HG03439 (cell line): ENCODE measurements around the gene ZNF408.

ENCODE experiments used
- ATAC-seq: cut with Tn5 transposase; IDR thresholded peaks from one replicate; pipeline ENCODE4 v1.9.1; 2021; ENCODE audit warnings: mild to moderate bottlenecking, moderate library complexity; ENCODE audit not compliant: unreplicated experiment

ZNF408 gene

DNA sequence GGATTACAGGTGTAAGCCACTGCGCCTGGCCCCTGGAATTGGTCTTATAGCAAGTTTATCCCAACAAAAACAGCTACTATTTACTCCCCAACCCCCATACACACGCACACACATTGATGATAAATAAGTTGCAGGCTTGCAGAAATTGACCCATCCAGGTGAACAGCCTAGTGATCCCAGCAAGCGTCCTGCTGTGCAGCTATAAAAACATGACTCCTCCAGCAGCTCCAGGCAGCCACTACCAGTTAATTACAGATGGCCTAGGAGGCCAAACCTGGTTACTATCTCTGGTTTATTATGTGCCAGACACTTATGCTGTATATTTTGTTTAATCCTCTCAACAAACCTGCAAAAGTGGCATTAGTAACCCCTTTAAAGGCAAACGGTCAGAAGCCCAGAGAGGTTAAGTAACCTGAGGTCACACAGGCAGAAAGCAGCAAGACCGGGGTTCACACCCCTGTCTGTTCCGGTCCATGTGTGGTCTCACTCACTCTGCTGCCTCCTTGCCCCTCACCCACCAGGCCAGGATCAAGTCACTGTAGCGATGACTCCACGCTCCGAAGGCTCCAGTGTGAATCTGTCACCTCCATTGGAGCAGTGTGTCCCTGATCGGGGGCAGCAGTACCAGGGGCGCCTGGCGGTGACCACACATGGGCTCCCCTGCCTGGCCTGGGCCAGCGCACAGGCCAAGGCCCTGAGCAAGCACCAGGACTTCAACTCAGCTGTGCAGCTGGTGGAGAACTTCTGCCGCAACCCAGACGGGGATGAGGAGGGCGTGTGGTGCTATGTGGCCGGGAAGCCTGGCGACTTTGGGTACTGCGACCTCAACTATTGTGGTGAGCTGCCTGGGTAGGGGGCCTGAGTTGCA lies 24.7 kb downstream of the ZNF408 start:
- ATAC-seq, result no peak

DNA sequence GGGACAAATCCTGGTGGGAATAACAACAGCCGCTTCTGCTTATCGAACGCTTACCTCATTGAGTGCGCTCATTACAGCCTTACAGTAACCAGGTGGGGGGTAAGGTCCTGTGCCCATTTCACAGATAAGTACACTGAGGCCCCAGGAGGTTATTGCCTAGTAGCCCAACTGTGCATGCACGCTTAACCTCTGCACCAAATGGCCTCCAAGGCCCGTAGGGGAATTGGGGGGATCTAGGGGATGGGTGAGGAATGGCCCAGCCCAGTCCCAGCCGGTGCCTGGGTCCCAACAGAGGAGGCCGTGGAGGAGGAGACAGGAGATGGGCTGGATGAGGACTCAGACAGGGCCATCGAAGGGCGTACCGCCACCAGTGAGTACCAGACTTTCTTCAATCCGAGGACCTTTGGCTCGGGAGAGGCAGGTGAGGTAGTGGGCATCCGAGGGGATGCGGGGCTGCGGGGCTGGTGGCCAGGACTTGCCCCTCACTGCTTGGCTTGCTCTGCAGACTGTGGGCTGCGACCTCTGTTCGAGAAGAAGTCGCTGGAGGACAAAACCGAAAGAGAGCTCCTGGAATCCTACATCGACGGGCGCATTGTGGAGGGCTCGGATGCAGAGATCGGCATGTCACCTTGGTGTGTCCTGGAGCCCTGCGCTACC lies 25.5 kb downstream of the ZNF408 start:
- ATAC-seq, result no peak

DNA sequence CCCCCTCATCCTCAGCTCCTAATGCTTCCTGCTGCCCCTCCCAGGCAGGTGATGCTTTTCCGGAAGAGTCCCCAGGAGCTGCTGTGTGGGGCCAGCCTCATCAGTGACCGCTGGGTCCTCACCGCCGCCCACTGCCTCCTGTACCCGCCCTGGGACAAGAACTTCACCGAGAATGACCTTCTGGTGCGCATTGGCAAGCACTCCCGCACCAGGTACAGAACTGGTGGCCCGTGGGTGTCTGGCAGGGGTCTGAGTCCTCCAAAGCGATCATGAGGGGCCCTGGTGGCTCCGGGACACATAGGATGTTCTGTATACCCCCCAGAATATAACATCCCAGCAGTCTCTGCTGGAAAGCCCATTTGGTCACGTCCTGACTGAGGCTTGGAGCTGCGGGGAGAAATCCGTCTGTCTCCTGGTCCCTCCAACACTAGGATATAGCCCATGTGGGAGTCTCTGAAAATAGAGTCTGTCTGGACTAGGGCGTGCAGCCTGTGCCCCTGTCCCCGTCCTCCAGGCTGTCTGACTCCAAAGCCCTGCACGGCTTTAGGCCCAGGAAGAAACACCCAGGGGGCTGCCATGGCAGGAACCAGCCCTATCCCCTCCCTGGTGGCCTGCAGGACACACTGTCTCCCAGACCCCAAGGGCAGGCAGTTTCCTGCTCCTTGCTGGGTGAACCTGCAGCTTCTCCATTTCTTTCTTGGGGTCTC lies 27.3 kb downstream of the ZNF408 start:
- no peak for ATAC-seq

DNA sequence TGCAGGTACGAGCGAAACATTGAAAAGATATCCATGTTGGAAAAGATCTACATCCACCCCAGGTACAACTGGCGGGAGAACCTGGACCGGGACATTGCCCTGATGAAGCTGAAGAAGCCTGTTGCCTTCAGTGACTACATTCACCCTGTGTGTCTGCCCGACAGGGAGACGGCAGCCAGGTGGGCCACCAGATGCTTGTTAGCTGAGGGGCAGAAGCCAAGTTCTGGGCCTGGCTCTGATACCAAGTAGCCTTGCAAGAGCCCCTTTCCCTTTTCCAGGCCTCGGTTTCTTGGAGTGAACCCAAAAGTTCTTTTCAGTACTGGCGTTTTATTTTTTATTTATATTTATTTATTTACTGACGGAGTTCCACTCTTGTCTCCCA lies 27.8 kb downstream of the ZNF408 start:
- no peak for ATAC-seq

DNA sequence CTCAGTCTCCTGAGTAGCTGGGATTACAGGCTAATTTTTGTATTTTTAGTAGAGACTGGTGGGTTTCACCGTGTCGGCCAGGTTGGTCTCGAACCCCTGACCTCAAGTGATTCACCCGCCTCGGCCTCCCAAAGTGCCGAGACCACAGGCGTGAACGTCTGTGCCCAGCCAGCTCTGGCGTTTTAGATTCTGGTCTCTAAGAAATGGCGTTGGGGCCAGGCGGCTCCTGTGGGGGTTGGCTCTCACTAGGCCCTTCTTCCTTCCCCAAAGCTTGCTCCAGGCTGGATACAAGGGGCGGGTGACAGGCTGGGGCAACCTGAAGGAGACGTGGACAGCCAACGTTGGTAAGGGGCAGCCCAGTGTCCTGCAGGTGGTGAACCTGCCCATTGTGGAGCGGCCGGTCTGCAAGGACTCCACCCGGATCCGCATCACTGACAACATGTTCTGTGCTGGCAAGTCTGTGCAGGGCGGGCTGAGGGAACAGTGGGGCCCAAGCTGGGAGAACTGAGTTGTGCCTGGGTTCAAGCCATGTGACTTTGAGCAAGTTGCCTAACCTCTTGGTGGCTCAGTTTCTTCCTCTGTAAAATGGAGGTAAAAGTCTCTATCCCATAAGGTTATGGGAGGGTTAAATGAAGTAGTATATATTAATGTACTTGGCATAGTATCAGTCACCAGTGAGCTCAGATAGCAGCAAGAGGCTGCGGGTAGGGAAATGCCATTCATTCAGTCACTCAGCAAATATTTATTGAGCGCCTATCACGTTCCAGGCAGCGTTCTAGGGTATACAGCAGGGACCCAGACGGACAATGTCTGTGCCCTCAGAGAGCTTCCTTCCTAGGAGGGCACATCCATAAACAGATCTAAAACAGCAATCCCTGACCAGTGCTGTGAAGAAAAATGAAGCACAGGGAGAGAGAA lies 28.5 kb downstream of the ZNF408 start:
- no peak for ATAC-seq

DNA sequence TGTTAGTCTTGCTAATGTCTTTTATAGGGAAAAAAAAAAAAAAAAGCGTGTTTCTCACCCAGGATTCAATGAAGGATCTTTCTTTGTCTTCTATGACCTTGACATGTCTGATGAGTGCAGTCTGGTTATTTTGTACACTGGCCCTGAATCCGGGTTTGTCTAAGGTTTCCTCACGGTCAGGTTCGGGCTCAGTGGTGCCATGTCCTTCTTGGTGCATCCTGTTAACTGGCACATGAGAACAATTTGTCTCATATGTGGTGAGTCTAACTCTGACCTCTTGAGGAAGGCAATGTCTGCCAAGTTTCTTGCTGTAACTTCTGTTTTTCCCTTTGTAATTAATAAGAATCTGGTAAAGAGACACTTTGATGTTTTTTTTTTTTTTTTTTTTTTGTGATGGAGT lies 30.7 kb downstream of the ZNF408 start:
- ATAC-seq, result no peak

DNA sequence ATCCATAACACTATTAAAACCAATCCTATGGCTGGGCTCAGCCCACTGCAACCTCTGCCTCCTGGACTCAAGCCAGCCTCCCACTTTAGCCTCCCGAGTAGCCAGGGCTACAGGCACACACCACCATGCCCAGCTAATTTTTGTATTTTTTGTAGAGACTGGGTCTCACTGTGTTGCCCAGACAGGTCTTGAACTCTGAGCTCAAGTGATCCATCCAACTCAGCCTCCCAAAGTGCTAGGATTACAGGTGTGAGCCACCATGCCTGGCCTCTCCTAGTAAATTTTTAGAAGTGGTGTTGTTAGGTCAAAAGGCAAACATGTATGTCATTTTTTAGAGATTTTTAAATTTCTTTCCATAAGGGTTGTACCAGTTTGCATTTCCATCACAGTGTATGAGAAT lies 32.4 kb downstream of the ZNF408 start:
- ATAC-seq, result no peak

DNA sequence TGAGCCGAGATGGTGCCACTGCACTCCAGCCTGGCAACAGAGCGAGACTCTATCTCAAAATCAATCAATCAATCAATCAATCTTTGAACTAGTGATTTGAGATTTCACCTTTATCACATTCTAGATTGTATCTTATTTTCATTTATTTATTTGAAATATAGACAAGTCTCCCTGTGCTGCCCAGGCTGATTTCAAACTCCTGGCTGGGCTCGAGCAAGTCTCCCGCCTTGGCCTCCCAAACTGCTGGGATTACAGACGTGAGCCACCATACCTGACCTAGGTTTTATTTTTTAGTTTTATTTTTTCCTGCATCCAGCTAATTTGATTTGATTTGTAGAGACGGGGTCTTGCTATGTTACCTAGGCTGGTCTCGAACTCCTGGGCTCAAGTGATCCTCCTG lies 35.3 kb downstream of the ZNF408 start:
- no peak for ATAC-seq

DNA sequence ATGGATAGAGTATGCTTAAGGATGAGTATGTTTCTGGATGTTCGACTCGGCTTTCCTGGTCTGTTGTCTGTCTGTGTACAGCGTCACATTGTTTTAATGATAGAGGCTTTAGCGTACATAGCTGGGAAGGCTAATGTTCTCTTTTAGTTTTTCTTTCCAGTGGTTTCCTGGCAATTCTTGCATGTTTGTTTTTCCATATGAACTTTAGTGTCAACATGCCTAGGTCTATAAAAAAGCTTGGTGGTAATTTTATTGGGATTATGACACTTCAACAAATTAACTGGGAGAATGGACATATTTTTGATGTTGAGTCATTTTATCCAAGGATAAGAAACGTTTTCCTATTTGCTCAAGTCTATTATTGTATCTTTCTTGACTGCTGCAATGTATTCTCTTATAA lies 35.8 kb downstream of the ZNF408 start:
- ATAC-seq, result no peak

DNA sequence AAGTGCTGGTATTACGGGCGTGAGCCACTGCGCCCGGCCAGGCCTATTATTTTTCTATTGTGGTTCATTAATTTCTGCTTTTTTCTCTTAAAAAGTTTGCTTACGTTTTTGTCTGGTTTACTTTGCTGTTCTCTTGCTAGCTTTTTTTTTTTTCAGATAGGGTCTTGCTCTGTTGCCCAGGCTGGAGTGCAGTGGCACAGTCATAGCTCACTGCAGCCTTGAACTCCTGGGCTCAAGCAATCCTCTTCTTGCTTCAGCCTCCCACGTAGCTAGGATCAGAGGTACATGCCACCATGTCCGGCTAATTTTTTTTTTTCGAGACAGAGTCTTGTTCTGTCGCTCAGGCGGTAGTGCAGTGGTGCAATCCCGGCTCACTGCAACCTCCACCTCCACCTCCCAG lies 36.9 kb downstream of the ZNF408 start:
- no peak for ATAC-seq

DNA sequence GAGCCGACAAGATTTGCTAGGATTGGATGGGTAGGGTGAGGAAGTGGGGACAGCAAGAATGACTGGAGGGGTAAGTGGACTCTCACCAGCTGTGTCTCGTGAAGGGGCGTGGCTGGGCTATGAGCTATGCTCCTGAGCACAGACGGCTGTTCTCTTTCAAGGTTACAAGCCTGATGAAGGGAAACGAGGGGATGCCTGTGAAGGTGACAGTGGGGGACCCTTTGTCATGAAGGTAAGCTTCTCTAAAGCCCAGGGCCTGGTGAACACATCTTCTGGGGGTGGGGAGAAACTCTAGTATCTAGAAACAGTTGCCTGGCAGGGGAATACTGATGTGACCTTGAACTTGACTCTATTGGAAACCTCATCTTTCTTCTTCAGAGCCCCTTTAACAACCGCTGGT lies 38.1 kb downstream of the ZNF408 start:
- ATAC-seq, result no peak

DNA sequence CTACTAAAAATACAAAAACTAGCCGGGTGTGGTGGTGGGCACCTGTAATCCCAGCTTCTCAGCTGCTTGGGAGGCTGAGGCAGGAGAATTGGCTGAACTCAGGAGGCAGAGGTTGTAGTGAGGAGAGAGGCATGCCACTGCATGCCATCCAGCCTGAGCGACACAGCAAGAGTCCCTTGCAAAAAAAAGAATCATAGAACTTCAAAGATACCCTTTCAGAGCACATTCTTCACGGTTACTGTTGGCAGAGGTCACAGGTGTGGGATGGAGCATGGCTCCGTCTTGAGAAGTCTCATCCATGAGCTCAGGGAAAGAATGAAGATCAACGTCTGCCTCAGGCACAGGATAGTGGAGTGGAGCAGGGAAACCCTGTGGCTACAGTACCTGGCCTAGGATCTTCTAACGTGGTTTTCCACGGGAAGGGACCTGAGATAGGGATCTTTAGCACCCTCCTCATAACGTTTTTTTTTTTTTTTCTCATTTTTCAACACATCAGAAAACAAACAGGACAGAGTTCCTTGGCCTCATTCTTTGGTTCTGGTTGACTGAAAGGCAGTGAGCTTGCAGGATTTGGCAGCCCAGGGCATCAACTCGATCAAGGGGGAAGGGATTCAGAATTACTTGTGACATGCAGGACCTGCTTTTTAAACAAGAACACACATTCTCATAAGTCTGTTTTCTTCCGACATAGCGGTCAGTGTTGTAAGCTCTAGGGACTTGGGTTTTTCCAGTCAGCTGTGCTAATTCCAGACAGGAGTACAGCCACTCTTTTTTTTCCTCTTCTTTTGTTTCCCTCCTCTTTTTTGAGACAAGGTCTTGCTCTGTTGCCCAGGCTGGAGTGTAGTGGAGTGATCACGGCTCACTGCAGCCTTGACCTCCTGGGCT lies 41.0 kb downstream of the ZNF408 start:
- no peak for ATAC-seq

DNA sequence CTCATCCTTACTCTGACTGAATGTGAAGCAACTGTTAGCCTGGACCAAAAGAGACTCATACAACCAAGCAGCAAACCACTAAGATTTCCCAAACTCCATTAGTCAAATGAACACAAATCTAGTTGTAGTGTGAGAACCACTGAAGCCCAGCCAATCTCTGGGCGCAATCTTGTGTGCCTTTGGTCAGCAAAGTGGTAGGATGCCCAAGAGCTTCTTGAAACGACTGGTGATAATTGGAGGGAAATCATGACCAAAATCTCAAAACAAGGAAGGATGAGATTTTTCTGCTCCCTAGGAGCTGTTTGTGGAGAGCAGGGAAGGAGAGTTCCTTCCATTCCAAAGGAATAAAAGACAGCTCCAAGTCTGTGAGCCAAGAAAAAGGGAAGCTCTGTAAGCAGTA lies 42.2 kb downstream of the ZNF408 start:
- no peak for ATAC-seq

DNA sequence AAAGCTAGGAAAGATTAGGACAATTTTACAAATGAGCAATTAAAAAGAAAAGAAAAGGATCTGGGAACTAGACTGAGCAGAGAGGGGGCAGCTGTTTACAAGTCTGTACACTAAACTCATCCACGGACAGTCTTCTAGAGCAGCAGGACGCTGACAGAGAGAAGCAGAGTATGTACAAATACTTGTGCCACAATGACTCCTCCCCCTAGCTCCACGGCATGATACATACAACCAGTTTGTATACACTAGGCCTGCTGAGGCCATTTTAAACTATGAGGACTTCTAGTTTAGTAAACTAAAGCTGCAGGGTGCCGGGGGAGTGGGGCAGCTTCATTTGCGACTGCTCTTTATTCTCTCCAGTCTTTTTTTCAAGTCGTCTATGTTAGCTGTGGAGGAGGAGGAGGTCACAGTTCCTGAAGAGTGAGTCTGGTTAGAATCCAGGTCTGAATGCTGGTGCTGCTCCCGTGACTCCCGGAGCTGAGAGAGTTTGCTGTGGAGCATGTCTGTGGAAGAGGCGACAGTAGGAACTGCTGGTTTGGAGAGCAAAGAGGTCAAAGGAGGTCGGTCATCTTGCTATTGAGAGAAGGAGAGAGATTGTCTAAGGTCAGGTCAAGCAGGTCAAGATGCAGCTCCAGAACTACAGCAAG lies 43.0 kb downstream of the ZNF408 start:
- ATAC-seq, result no peak

DNA sequence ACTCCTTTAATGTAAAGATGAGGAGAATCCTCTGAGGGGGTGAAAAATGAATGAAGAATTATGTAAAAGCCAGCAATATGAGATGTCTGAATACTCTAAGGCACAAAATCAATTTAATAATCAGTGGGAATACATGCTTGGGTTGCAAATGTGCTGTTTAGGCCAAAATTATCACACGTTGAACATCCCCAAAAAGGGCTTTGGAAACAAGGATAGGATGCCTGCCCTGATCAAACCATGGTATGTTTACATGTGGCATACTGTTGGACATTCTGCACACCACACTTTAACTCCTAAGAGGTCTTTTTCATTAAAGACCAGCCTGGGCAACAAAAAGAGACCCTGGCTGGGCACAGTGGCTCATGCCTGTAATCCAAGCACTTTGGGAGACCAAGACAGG lies 44.5 kb downstream of the ZNF408 start:
- ATAC-seq, result no peak

DNA sequence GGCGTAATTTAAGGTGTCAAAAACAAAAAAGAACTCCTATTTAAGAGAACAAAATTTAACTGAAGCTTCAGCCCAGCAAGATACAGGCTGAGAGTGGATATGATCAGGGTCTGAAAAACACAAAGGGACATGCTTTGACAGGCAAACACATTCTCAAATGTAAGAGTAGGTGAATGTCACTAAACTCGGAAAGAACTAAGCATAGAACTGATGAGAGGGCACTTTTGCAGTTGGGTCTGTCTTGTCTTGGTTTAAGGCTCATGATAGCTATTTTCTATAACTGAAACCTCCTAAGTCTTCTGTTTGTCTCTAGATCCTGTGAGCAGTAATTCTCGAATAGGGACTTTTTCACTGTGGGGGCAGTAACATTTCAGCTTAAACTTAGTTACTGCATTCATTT lies 45.2 kb downstream of the ZNF408 start:
- no peak for ATAC-seq

DNA sequence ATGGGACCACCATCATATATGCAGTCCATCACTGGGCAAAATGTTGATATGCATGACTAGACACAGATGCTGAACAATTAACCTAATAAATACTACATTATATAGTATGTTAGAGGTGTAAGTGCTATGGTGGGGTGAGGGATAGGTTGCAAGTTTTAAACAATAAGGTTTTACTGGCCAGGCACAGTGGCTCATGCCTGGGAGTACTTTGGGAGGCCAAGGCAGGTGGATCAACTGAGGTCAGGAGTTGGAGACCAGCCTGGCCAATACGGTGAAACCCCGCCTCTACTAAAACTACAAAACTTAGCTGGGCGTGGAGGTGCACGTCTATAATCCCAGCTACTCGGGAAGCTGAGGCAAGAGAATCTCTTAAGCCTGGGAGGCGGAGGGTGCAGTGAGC lies 46.3 kb downstream of the ZNF408 start:
- no peak for ATAC-seq
